RWPE2 (cell line): ENCODE measurements around the gene SLC38A5.
"Not testable (repeated sequence)": the region's sequence is repeated elsewhere in the genome, so short reads cannot be mapped to it uniquely, and the experiment has no call there.

Experiments used
- ATAC-seq: fragments of 200-7000 bp; cut with Tn5 transposase; 3 replicates; pipeline ENCODE4 v1.9.1; 2021; ENCODE audit warnings: low read depth
- DNase-seq: peaks from one replicate; pipeline ENCODE4 v3.0.0-alpha.2; 2020; ENCODE audit warnings: low spot score
- H3K27ac ChIP-seq: fragments of 450-650 bp; 2 replicates; pipeline ENCODE4 v1.5.1; 2017; ENCODE audit warnings: mild to moderate bottlenecking; ENCODE audit not compliant: poor library complexity, severe bottlenecking
- H3K27me3 ChIP-seq: fragments of 250-450 bp; sonication (Bioruptor Pico); 2 replicates; pipeline ENCODE4 v1.5.1; 2021; ENCODE audit warnings: mild to moderate bottlenecking, moderate library complexity; ENCODE audit not compliant: insufficient read depth, poor library complexity, severe bottlenecking
- H3K36me3 ChIP-seq: fragments of 250-450 bp; sonication (Bioruptor Pico); 2 replicates; pipeline ENCODE4 v1.5.1; 2020; ENCODE audit warnings: low read depth, mild to moderate bottlenecking, moderate library complexity
- H3K4me1 ChIP-seq: fragments of 250-450 bp; sonication (Bioruptor Pico); 2 replicates; pipeline ENCODE4 v1.5.1; 2021; ENCODE audit warnings: mild to moderate bottlenecking, moderate library complexity; ENCODE audit not compliant: insufficient read depth, poor library complexity, severe bottlenecking
- H3K4me3 ChIP-seq: fragments of 250-450 bp; sonication (Bioruptor Pico); 2 replicates; pipeline ENCODE4 v1.5.1; 2021; ENCODE audit warnings: mild to moderate bottlenecking, moderate library complexity; ENCODE audit not compliant: severe bottlenecking
- H3K9me3 ChIP-seq: fragments of 250-450 bp; sonication (Bioruptor Pico); 2 replicates; pipeline ENCODE4 v1.5.1; 2021; ENCODE audit warnings: mild to moderate bottlenecking, moderate library complexity; ENCODE audit not compliant: severe bottlenecking

The SLC38A5 gene

GRCh38 chrX:48427027-48427716 lies 42.9 kb downstream of the SLC38A5 start:
- H3K36me3 ChIP-seq, H3K9me3 ChIP-seq, H3K27ac ChIP-seq, DNase-seq, H3K4me3 ChIP-seq, H3K4me1 ChIP-seq, H3K27me3 ChIP-seq: not testable (repeated sequence)
- peak; percentile 69 for ATAC-seq

- H3K36me3 ChIP-seq, H3K4me1 ChIP-seq, H3K9me3 ChIP-seq, DNase-seq, H3K4me3 ChIP-seq, H3K27ac ChIP-seq, H3K27me3 ChIP-seq, ATAC-seq: not testable (repeated sequence)
These were observed 58.2 kb downstream of the SLC38A5 start, which contains the start of gene SSX4B for GRCh38 chrX:48411860-48412259. Gene SSX4B, minus strand, starts transcription at chrX:48411960. Its CDS starts 588 bp downstream, at chrX:48411372.
